ENCODE data around the gene ECI1. TPM values are rescaled to one million over a fixed set of nuclear protein-coding genes. Genes with fewer than 3 reads are reported as not detected.

The ECI1 gene
- total and polyA plus RNA-seq, 9 donors = 44.4 to 81.7 (median 59.3) TPM

DNA sequence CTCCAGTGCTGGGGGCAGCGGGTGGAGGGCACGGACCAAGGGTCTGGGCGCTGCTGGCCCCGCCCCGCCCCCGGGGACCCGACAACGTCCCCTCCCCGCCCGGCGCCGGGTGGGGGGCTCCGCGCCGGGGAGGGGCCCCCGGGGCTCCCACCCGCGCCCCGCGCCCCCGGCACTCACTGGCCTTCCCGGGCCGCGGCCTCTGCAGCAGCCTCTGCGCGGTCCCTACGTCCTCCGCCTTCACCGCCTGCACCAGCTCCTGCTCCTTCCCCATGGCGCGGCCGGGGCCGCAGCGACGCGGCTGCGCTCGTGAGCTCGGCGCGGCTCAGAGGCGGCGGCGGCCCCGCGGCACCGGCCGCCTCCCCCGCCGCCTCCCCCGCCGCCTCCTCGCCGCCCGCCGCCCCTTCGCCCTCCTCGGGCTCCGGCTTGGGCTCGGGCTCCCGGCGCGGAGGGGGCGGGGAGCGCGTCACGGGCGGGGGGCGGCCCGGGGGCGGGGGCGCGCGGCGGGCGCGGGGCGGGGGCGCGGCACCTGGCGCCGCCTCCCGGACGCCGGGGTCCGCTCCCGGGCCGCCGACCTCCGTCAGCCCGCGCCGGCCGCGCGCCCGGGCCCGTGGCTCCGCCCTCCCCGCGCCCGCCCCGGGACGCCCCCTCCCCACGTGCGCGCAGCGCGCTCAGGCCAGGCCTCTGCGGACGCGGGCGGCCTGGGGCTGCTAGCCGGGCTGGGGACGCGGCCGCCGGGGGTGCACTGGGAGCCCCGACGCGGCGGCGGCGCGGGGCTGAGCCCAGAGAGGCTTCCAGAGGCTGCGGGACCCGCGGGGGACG, 55.0 kb downstream of the ECI1 start, which contains the start of gene CASKIN1:
Gene CASKIN1 (minus strand): TSS at position 444 of the 819 bp plus-strand sequence. CDS start 173 bp downstream, at position 271.
- Histone ChIP-seq H3K9me3 (replicated peaks; ENCODE audit: control insufficient read depth, low read depth, low read length) (no peaks in the 10 kb centered on the region), H3K27me3 (ENCODE audit: control insufficient read depth, insufficient read depth, low read length) (peaks cover 50% of the 10 kb centered on the region), H3K27ac (ENCODE audit: low read length) (no peak within 1 kb of the TSS), H3K4me3 (ENCODE audit: low read length) (peak within 1 kb of the TSS; percentile 24), H3K36me3 (ENCODE audit: control insufficient read depth, insufficient read depth, low read length) (no peaks in the 10 kb centered on the region), H3K4me1 (ENCODE audit: control insufficient read depth, insufficient read depth, low read length) (peaks cover 18% of the 10 kb centered on the region)
- DNase-seq = no peak
- under 1% methylated on average over 98 of the region's 129 CpGs for WGBS (ENCODE audit: insufficient coverage)

DNA sequence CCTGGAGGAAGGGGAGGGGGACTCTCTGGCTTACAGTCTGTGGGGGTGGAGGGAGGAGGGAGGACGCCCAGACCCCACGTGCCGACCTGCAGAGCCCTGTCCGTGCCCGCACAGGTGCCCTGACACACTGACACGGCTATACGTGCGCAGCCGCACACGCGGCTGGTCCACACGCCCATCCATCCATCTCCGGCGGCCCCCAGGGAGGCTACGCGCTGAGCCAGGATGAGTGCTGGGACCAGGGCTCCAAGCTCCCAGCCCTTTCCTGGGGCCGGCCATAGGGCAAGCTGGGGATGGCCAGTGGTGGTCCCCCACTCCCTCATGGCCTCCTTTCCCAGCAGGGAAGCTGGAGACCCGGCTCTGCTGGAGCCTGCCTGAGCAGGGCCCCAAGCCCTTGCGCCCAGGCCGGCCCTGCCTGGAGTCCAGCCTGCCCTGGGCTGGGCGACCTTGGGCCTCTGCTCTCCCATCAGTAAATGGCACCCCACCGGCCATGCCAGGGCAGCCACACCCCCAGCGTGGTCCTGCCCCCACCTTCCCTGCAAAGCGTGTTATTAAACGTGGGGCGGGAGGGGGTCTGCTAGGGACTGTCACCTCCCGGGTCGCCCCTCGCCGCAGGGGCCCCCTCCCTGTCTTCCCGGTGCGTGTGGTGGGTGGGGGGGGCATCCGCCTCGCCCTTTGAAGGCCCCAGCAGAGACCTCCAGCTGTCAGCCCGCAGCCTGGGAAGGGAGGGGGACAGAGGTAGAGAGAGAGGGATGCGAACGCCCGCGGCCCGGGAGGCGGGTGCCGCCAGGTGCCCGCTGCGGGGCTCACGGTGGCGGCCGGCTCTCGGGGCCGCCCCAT, 55.8 kb downstream of the ECI1 start:
- WGBS (ENCODE audit: insufficient coverage) = 0% methylated on average over 34 of the region's 49 CpGs
- peaks cover 50% of the 10 kb centered on the region for H3K27me3 ChIP-seq (ENCODE audit: control insufficient read depth, insufficient read depth, low read length)
- no peak for DNase-seq

DNA sequence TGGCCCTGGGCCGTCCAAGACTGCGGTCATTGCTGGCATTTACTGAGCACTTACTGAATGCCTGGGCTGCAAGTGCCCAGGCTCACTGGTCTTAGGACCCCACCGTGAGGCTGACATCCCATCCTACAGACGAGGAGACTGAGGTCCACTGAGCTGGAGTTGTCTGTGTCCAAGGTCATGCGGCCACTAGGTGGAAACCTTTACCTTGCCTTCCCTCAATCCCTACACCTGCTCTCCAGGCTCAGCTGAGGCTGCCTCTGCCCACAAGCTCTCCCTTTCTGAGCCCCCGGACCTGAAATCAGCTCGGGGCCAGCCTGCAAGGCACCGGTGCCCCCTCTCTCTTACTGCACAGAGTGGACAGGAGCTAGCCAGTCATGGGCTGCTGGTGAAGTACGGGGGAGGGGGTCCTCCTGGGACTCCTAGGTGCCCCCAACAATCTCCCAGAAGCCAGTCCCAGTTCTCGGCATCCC, 56.5 kb downstream of the ECI1 start:
- peaks cover 18% of the 10 kb centered on the region for H3K4me1 ChIP-seq (ENCODE audit: control insufficient read depth, insufficient read depth, low read length)
- H3K36me3 ChIP-seq (ENCODE audit: control insufficient read depth, insufficient read depth, low read length) = no peaks in the 10 kb centered on the region
- WGBS (ENCODE audit: insufficient coverage) = 26% methylated on average over 5 of the region's 10 CpGs
- peaks cover 50% of the 10 kb centered on the region for H3K27me3 ChIP-seq (ENCODE audit: control insufficient read depth, insufficient read depth, low read length)
- peak; percentile 57 for DNase-seq
- H3K27ac ChIP-seq (ENCODE audit: low read length) = no peak overlapping the region
- no peaks in the 10 kb centered on the region for H3K9me3 ChIP-seq (replicated peaks; ENCODE audit: control insufficient read depth, low read depth, low read length)
- H3K4me3 ChIP-seq (ENCODE audit: low read length) = no peak overlapping the region

More for the DNA sequence above, 55.8 kb downstream of the ECI1 start:
- peaks cover 18% of the 10 kb centered on the region for H3K4me1 ChIP-seq (ENCODE audit: control insufficient read depth, insufficient read depth, low read length)
- H3K36me3 ChIP-seq (ENCODE audit: control insufficient read depth, insufficient read depth, low read length) = no peaks in the 10 kb centered on the region
- no peaks in the 10 kb centered on the region for H3K9me3 ChIP-seq (replicated peaks; ENCODE audit: control insufficient read depth, low read depth, low read length)
- no peak overlapping the region for H3K27ac ChIP-seq (ENCODE audit: low read length)
- H3K4me3 ChIP-seq (ENCODE audit: low read length) = peak overlapping the region; percentile 24

DNA sequence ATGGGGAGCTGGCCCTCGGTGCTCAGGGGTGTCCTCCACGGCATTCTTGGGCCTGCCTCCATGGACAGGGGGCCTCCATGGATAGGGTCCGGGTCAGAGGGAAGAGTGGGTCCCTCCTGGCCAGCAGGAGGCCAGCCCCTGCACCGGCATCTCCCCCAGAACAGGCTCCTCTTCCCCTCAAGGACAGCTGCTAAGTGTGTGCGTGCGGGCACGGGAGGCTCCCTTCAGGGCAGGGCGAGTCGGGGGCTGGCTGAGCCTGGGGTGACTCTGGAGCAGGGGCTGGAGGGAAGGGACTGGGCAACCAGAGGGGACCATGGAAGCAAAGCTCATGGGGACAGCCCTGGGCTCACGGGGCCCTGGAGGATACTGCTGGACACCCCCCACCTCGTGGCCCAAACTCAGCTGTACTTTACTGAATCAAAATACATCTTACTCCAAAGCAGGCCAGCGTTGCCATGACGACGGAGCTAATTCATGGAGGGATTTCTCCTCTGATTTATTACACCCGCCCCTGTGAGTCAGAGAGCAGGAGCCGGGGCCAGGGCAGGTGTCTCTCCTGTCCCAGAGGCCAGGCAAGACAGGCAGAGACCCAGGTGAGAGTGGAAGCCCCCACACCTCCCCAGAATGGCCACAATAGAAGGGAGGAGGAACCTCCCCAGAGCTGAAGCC, 57.1 kb downstream of the ECI1 start:
- Histone ChIP-seq H3K4me1 (ENCODE audit: control insufficient read depth, insufficient read depth, low read length) (peaks cover 18% of the 10 kb centered on the region), H3K36me3 (ENCODE audit: control insufficient read depth, insufficient read depth, low read length) (no peaks in the 10 kb centered on the region), H3K4me3 (ENCODE audit: low read length) (no peak overlapping the region), H3K27me3 (ENCODE audit: control insufficient read depth, insufficient read depth, low read length) (peaks cover 45% of the 10 kb centered on the region), H3K9me3 (replicated peaks; ENCODE audit: control insufficient read depth, low read depth, low read length) (no peaks in the 10 kb centered on the region), H3K27ac (ENCODE audit: low read length) (no peak overlapping the region)
- peak; percentile 65 for DNase-seq
- 30% methylated on average over 6 of the region's 16 CpGs for WGBS (ENCODE audit: insufficient coverage)

DNA sequence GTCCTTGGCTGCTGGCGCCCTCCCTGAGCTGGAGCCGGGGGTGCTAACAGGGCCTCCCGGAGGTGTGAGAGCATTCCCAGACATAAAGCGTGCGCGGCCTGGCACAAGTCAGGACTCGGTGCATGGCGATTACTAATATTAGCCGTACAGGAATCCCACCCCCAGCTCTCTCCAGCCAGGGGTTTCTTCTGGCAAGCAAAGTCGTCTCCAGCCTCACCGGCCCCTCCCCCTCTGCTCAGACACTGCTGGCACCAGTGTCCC, 60.0 kb downstream of the ECI1 start:
- H3K9me3 ChIP-seq (replicated peaks; ENCODE audit: control insufficient read depth, low read depth, low read length) = no peaks in the 10 kb centered on the region
- no peak overlapping the region for H3K27ac ChIP-seq (ENCODE audit: low read length)
- no peak overlapping the region for H3K4me3 ChIP-seq (ENCODE audit: low read length)
- H3K27me3 ChIP-seq (ENCODE audit: control insufficient read depth, insufficient read depth, low read length) = peaks cover 25% of the 10 kb centered on the region
- WGBS (ENCODE audit: insufficient coverage) = 66% methylated on average over 11 of the region's 11 CpGs
- DNase-seq = no peak
- peaks cover 18% of the 10 kb centered on the region for H3K4me1 ChIP-seq (ENCODE audit: control insufficient read depth, insufficient read depth, low read length)
- H3K36me3 ChIP-seq (ENCODE audit: control insufficient read depth, insufficient read depth, low read length) = no peaks in the 10 kb centered on the region

DNA sequence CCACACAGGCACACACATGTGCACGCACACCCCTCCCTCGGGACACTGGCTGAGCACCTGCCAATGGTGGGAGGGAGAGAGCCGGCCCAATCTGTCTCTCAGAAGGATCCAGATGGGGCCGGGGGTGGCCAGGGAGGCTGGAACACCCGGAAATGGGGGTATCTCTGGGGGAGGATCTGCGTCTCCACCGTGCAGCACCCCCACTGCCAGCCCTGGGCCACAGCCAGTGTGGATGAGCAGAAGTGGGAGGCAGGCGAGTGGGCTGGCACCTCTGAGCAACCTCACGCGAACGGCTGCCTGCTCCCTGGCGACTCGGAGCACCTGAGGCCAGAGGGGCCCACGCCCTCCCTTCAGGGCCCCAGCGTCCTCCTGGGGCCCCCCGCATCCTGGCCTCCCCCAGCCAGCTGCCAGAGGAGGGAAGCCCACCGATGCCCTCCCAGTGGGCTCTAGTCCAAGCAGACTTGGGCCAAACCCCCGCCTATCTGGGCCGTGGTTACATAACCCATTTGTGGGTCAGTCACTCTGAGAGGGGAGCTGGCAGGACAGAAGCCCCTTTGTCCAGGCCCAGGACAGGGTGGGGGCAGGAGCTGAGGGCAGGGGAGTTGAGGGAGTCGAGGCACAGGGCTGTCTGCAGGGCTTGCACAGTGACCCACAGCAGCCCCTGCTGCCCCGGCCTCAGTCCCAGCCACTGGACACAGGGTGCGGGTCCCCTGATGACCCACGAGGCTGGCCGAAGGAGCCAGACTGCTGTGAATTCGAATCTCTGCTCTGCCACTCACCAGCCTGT, 60.5 kb downstream of the ECI1 start:
- Histone ChIP-seq H3K27me3 (ENCODE audit: control insufficient read depth, insufficient read depth, low read length) (peaks cover 24% of the 10 kb centered on the region), H3K4me1 (ENCODE audit: control insufficient read depth, insufficient read depth, low read length) (peaks cover 17% of the 10 kb centered on the region), H3K4me3 (ENCODE audit: low read length) (no peak overlapping the region), H3K9me3 (replicated peaks; ENCODE audit: control insufficient read depth, low read depth, low read length) (no peaks in the 10 kb centered on the region), H3K27ac (ENCODE audit: low read length) (no peak overlapping the region), H3K36me3 (ENCODE audit: control insufficient read depth, insufficient read depth, low read length) (peaks cover 3% of the 10 kb centered on the region)
- no peak for DNase-seq
- WGBS (ENCODE audit: insufficient coverage) = 63% methylated on average over 20 of the region's 25 CpGs

DNA sequence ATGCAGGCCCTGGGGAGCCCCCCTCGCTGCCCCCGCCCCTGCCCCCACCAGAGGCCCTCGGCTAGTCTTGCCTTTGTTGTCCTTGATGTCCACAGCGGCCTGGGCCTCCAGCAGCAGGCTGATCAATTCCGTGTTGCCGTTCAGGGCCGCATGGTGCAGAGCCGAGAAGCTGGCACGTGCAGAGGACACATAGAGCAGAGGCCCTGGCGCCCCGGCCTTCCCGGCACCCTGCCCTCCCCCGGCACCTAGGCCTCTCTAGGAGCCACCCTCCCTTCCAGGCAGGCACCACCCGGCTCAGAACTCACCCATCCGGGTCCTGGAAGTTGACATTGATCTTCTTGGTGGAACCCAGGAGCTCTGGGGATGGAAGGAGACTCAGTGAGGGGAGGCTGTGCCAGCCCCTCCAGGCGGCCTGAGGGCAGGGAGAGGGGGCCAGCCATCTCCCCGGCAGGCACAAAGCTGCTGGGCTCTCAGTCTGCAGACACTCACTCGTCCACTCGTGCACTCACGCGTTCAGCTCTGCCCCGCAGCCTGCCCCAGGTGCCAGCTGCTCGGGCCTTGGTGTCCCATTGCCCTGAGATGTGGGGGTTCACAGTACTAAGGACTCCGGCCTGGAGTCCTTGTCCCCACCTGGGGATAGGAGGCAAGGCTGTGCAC, 61.3 kb downstream of the ECI1 start:
- Histone ChIP-seq H3K4me3 (ENCODE audit: low read length) (no peak overlapping the region), H3K9me3 (replicated peaks; ENCODE audit: control insufficient read depth, low read depth, low read length) (no peaks in the 10 kb centered on the region), H3K27ac (ENCODE audit: low read length) (no peak overlapping the region), H3K4me1 (ENCODE audit: control insufficient read depth, insufficient read depth, low read length) (peaks cover 10% of the 10 kb centered on the region), H3K27me3 (ENCODE audit: control insufficient read depth, insufficient read depth, low read length) (peaks cover 17% of the 10 kb centered on the region), H3K36me3 (ENCODE audit: control insufficient read depth, insufficient read depth, low read length) (peaks cover 3% of the 10 kb centered on the region)
- no peak for DNase-seq
- WGBS (ENCODE audit: insufficient coverage) = 67% methylated on average over 15 of the region's 24 CpGs

Data from muscle of leg (tissue), 11 donors.